Hepatocyte (in vitro differentiated cells): ENCODE measurements around the gene ATP2A2. TPM values are rescaled to one million over a fixed set of nuclear protein-coding genes. Genes with fewer than 3 reads are reported as not detected.

Experiments used
- DNase-seq: peaks from one replicate; pipeline ENCODE4 v3.0.0-alpha.2; 2016; ENCODE audit warnings: low spot score
- H2AFZ ChIP-seq: fragments of 200-600 bp; sonication (generic); 2 replicates; pipeline ENCODE4 v1.6.0; 2016; ENCODE audit warnings: antibody characterized with exemption, mild to moderate bottlenecking
- H3K27ac ChIP-seq: fragments of 200-600 bp; sonication (generic); 2 replicates; pipeline ENCODE4 v1.5.1; 2016; ENCODE audit warnings: mild to moderate bottlenecking
- H3K27me3 ChIP-seq: fragments of 200-600 bp; sonication (generic); 2 replicates; pipeline ENCODE4 v1.6.1; 2016
- H3K36me3 ChIP-seq: fragments of 200-600 bp; sonication (generic); replicated peaks from 2 replicates; pipeline ENCODE4 v1.5.1; 2016; ENCODE audit warnings: low read depth; ENCODE audit not compliant: insufficient read depth
- H3K4me1 ChIP-seq: fragments of 200-600 bp; sonication (generic); 2 replicates; pipeline ENCODE4 v1.5.1; 2016; ENCODE audit warnings: mild to moderate bottlenecking, moderate library complexity; ENCODE audit not compliant: insufficient read depth
- H3K4me2 ChIP-seq: fragments of 200-600 bp; sonication (generic); 2 replicates; pipeline ENCODE4 v1.6.0; 2016
- H3K4me3 ChIP-seq: fragments of 200-600 bp; sonication (generic); 2 replicates; pipeline ENCODE4 v1.5.1; 2016; ENCODE audit warnings: mild to moderate bottlenecking
- H3K79me2 ChIP-seq: fragments of 200-600 bp; sonication (generic); 2 replicates; pipeline ENCODE4 v1.6.0; 2017; ENCODE audit warnings: mild to moderate bottlenecking
- H3K9me2 ChIP-seq: fragments of 200-600 bp; sonication (generic); replicated peaks from 2 replicates; pipeline ENCODE4 v1.6.0; 2017; ENCODE audit warnings: mild to moderate bottlenecking; ENCODE audit not compliant: insufficient read depth
- H3K9me3 ChIP-seq: fragments of 200-600 bp; sonication (generic); 2 replicates; pipeline ENCODE4 v1.5.1; 2016; ENCODE audit warnings: low read depth, mild to moderate bottlenecking
- H4K20me1 ChIP-seq: fragments of 200-600 bp; sonication (generic); 2 replicates; pipeline ENCODE4 v1.6.0; 2016; ENCODE audit warnings: mild to moderate bottlenecking; ENCODE audit not compliant: insufficient read depth, poor library complexity, severe bottlenecking
- EZH2 ChIP-seq: fragments of 200-600 bp; sonication (generic); IDR thresholded peaks from 2 replicates; pipeline ENCODE4 v1.6.1; 2016; ENCODE audit warnings: antibody characterized with exemption, mild to moderate bottlenecking, borderline replicate concordance
- EZH2phosphoT487 ChIP-seq: fragments of 200-600 bp; sonication (generic); IDR thresholded peaks from one replicate; pipeline ENCODE4 v1.6.1; 2018; ENCODE audit warnings: antibody characterized with exemption, mild to moderate bottlenecking, low read depth, moderate library complexity; ENCODE audit not compliant: unreplicated experiment, severe bottlenecking
- WGBS: methylation state at CpG from one replicate; pipeline ENCODE4 v1.1.6; 2016; ENCODE audit warnings: low lambda C conversion rate; ENCODE audit errors: missing lambda C conversion rate; 5-methylcytosine and 5-hydroxymethylcytosine counted together
- polyA plus RNA-seq: library from polyadenylated mRNA; unstranded; fragments of >200 nt; fragmentation: Nextera tagmentation; extraction: Ambion mirVana; gene quantifications from 2 replicates; pipeline ENCODE4 v1.2.1, GENCODE V29; 2016
- total RNA-seq: library from RNA; depleted of rRNA; stranded (reverse); fragments of >200 nt; gene quantifications from 2 replicates; pipeline ENCODE4 v1.2.3, GENCODE V29; 2014
- TF ChIP-seq, protein P1 (sequence below): fragments of 200-600 bp; sonication (generic); IDR thresholded peaks from 2 replicates; pipeline ENCODE4 v1.5.1; 2016; ENCODE audit warnings: antibody characterized with exemption, mild to moderate bottlenecking; ENCODE audit not compliant: poor library complexity

ATP2A2 gene
- total and polyA plus RNA-seq, 2 experiments from 2014 or later, result 60.2 to 126 TPM

GRCh38 chr12:110281549-110282299 lies 677 bp downstream of the ATP2A2 start:
- no peak for TF ChIP-seq EZH2
- 1% methylated on average over 44 of the region's 82 CpGs for WGBS
- H3K36me3 ChIP-seq, result no peaks in the 10 kb centered on the region
- H3K27me3 ChIP-seq, result no peaks in the 10 kb centered on the region
- H2AFZ ChIP-seq, result peak overlapping the region; percentile 73
- H3K4me3 ChIP-seq, result peak overlapping the region; percentile 99
- H3K4me1 ChIP-seq, result peaks cover 33% of the 10 kb centered on the region
- peak overlapping the region; percentile 100 for H3K27ac ChIP-seq
- peaks cover 49% of the 10 kb centered on the region for H4K20me1 ChIP-seq
- peak; percentile 88 for DNase-seq
- H3K9me3 ChIP-seq, result no peaks in the 10 kb centered on the region
- H3K79me2 ChIP-seq, result peaks cover 55% of the 10 kb centered on the region
- peak overlapping the region; percentile 90 for H3K4me2 ChIP-seq
- H3K9me2 ChIP-seq, result no peaks in the 10 kb centered on the region

DNA sequence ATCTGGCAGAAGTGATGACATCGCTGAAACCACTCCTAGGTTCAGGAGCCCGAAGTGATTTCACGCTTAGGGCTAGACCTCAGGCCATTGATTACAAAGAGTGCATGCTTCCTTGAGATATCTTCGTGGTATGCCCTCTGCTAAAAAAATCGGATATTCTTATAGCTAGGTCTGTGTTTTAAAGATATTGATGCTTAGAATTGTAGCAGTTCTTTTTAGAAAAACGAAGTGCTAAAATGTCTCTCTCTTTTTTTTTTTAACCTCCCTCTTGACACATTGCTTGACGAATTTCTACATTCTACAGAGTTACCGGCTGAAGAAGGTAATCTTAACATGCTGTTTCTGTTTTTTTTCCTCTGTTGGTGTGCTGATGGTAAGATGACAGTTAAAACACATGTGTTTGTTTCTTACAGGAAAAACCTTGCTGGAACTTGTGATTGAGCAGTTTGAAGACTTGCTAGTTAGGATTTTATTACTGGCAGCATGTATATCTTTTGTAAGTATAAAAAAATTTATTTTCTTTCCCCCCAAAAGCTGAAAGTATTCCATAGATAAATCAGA lies 1.3 kb downstream of the ATP2A2 start:
- H3K9me3 ChIP-seq, result no peaks in the 10 kb centered on the region
- H3K4me3 ChIP-seq, result peak overlapping the region; percentile 99
- H2AFZ ChIP-seq, result peak overlapping the region; percentile 73
- peaks cover 56% of the 10 kb centered on the region for H4K20me1 ChIP-seq
- H3K27ac ChIP-seq, result peak overlapping the region; percentile 100
- H3K4me2 ChIP-seq, result peak overlapping the region; percentile 90
- H3K36me3 ChIP-seq, result no peaks in the 10 kb centered on the region
- TF ChIP-seq EZH2 (no peak), EZH2phosphoT487 (no peak)
- TF ChIP-seq, protein P1, sequence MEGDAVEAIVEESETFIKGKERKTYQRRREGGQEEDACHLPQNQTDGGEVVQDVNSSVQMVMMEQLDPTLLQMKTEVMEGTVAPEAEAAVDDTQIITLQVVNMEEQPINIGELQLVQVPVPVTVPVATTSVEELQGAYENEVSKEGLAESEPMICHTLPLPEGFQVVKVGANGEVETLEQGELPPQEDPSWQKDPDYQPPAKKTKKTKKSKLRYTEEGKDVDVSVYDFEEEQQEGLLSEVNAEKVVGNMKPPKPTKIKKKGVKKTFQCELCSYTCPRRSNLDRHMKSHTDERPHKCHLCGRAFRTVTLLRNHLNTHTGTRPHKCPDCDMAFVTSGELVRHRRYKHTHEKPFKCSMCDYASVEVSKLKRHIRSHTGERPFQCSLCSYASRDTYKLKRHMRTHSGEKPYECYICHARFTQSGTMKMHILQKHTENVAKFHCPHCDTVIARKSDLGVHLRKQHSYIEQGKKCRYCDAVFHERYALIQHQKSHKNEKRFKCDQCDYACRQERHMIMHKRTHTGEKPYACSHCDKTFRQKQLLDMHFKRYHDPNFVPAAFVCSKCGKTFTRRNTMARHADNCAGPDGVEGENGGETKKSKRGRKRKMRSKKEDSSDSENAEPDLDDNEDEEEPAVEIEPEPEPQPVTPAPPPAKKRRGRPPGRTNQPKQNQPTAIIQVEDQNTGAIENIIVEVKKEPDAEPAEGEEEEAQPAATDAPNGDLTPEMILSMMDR, result no peak
- WGBS, result 1% methylated on average over 8 of the region's 8 CpGs
- no peaks in the 10 kb centered on the region for H3K9me2 ChIP-seq
- H3K79me2 ChIP-seq, result peaks cover 61% of the 10 kb centered on the region
- H3K4me1 ChIP-seq, result peaks cover 33% of the 10 kb centered on the region
- no peak for DNase-seq
- no peaks in the 10 kb centered on the region for H3K27me3 ChIP-seq

- Histone ChIP-seq H3K4me3 (peak overlapping the region; percentile 99), H4K20me1 (peaks cover 64% of the 10 kb centered on the region), H3K27ac (peak overlapping the region; percentile 100), H3K36me3 (no peaks in the 10 kb centered on the region), H2AFZ (no peak overlapping the region), H3K79me2 (peaks cover 69% of the 10 kb centered on the region), H3K9me2 (no peaks in the 10 kb centered on the region), H3K4me1 (peaks cover 27% of the 10 kb centered on the region), H3K27me3 (no peaks in the 10 kb centered on the region), H3K9me3 (no peaks in the 10 kb centered on the region), H3K4me2 (peak overlapping the region; percentile 90)
- no peak for DNase-seq
- WGBS, result 40% methylated on average over 7 of the region's 7 CpGs
- TF ChIP-seq EZH2phosphoT487 (no peak), EZH2 (no peak)
- TF ChIP-seq, protein P1, result no peak
These were observed 2.1 kb downstream of the ATP2A2 start for GRCh38 chr12:110282956-110283817.

DNA sequence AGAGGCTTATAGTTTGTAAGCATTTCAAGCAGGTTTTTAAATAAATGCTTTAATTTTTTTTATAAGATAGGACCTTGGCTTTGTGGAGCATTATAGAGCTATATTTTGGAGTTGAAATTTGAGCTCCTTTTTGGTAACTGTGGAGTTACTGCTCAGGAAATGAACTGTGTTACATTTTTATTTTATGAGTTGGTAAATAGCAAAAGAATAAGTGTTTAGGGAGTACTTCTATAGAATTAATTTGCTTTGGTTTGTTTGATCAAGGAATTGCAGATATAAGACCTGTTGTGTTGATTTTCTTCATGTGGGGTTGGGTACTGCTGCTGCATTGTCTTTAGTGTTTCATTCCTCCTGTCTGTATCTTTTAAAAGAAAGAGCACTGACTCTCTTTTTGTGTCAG lies 3.5 kb downstream of the ATP2A2 start:
- H3K4me1 ChIP-seq, result peaks cover 34% of the 10 kb centered on the region
- H3K36me3 ChIP-seq, result no peaks in the 10 kb centered on the region
- peaks cover 81% of the 10 kb centered on the region for H3K79me2 ChIP-seq
- no peaks in the 10 kb centered on the region for H3K27me3 ChIP-seq
- H4K20me1 ChIP-seq, result peaks cover 78% of the 10 kb centered on the region
- H3K27ac ChIP-seq, result no peak overlapping the region
- H3K4me2 ChIP-seq, result peak overlapping the region; percentile 90
- no peaks in the 10 kb centered on the region for H3K9me3 ChIP-seq
- peak overlapping the region; percentile 99 for H3K4me3 ChIP-seq
- TF ChIP-seq EZH2 (no peak), EZH2phosphoT487 (no peak)
- TF ChIP-seq, protein P1, result no peak
- no peak overlapping the region for H2AFZ ChIP-seq
- DNase-seq, result no peak
- no peaks in the 10 kb centered on the region for H3K9me2 ChIP-seq
